Vagina (tissue), 2 donors: ENCODE data around the gene RASSF8. TPM values are rescaled to one million over a fixed set of nuclear protein-coding genes. Genes with fewer than 3 reads are reported as not detected.

Source experiments
- DNase-seq, 2 donors: peaks; one replicate each; pipeline ENCODE4 v3.0.0-alpha.2; 2017; ENCODE audit errors: extremely low spot score in 2 of 2
- H3K27ac ChIP-seq: fragments of 200-600 bp; sonication (generic); one replicate; pipeline ENCODE4 v1.5.1; 2019
- H3K27me3 ChIP-seq: fragments of 200-600 bp; sonication (generic); one replicate; pipeline ENCODE4 v1.5.1; 2019
- H3K36me3 ChIP-seq, 2 donors: fragments of 200-600 bp; sonication (generic); one replicate each; pipeline ENCODE4 v1.5.1; 2017 to 2019
- H3K4me1 ChIP-seq: fragments of 200-600 bp; sonication (generic); one replicate; pipeline ENCODE4 v1.5.1; 2019
- H3K4me3 ChIP-seq, 2 donors: fragments of 200-600 bp; sonication (generic); 1 replicate in 1 of 2; 2 replicates in 1 of 2; pipeline ENCODE4 v1.5.1; 2016 to 2019
- H3K9me3 ChIP-seq: fragments of 200-600 bp; sonication (generic); one replicate; pipeline ENCODE4 v1.5.1; 2019
- CTCF ChIP-seq, 3 experiments: fragments of 450-650 bp in 2 of 3; fragments of 200-600 bp in 1 of 3; sonication (generic) in 1 of 3; IDR thresholded peaks; one replicate each; pipeline ENCODE4 v1.5.1; 2017 to 2019; ENCODE audit warnings: antibody characterized with exemption in 3 of 3, mild to moderate bottlenecking in 2 of 3, moderate library complexity in 2 of 3
- POLR2A ChIP-seq, 2 donors: fragments of 450-650 bp; IDR thresholded peaks; one replicate each; pipeline ENCODE4 v1.6.1; 2017; ENCODE audit warnings: antibody characterized with exemption in 2 of 2, mild to moderate bottlenecking in 2 of 2, moderate library complexity in 2 of 2
- POLR2AphosphoS5 ChIP-seq, 2 donors: sonication (generic); formaldehyde crosslinking; IDR thresholded peaks; one replicate each; pipeline ENCODE4 v1.9.0; 2017; ENCODE audit warnings: antibody characterized with exemption in 2 of 2, mild to moderate bottlenecking in 2 of 2, low read depth in 1 of 2; ENCODE audit not compliant: insufficient read depth in 1 of 2
- intact Hi-C: fragments of 100-400 bp; cut with DNase I; formaldehyde crosslinking; loops from one replicate; pipeline ENCODE4 v1.15.1; 2023
- total RNA-seq: library from RNA; depleted of rRNA; stranded (reverse); fragments of >200 nt; gene quantifications from one replicate; pipeline ENCODE4 v1.2.3, GENCODE V29; 2016

Gene RASSF8
- total RNA-seq, 1 donor from 2014 or later, result 68.5 TPM

GRCh38 chr12:25986180-25986579, 27.7 kb downstream of the RASSF8 start:
- Histone ChIP-seq H3K4me3 (no peak overlapping the region), H3K27ac (no peak overlapping the region), H3K9me3 (no peaks in the 10 kb centered on the region), H3K27me3 (no peaks in the 10 kb centered on the region), H3K4me1 (peaks cover 39% of the 10 kb centered on the region), H3K36me3 (no peaks in the 10 kb centered on the region)
- DNase-seq, result no peak
- TF ChIP-seq CTCF (IDR thresholded peaks at IDR 0.05) (no peak), POLR2A (IDR thresholded peaks at IDR 0.05) (no peak), POLR2AphosphoS5 (IDR thresholded peaks at IDR 0.05; ENCODE audit: insufficient read depth in 1 of 2, low read depth in 1 of 2) (no peak)
- intact Hi-C loops, result no loop called here

- H3K27ac ChIP-seq, result no peak overlapping the region
- H3K36me3 ChIP-seq, result no peaks in the 10 kb centered on the region
- intact Hi-C loops, result no loop called here
- no peak overlapping the region for H3K4me3 ChIP-seq
- H3K27me3 ChIP-seq, result no peaks in the 10 kb centered on the region
- H3K9me3 ChIP-seq, result no peaks in the 10 kb centered on the region
- DNase-seq, result no peak
- TF ChIP-seq POLR2A (IDR thresholded peaks at IDR 0.05), result no peak
- TF ChIP-seq POLR2AphosphoS5 (IDR thresholded peaks at IDR 0.05; ENCODE audit: insufficient read depth in 1 of 2, low read depth in 1 of 2), result no peak
- TF ChIP-seq CTCF (IDR thresholded peaks at IDR 0.05), result no peak
- H3K4me1 ChIP-seq, result peaks cover 41% of the 10 kb centered on the region
Observed at GRCh38 chr12:25988505-25988904, 30.0 kb downstream of the RASSF8 start.

GRCh38 chr12:25990495-25990894, 32.0 kb downstream of the RASSF8 start:
- H3K27me3 ChIP-seq, result no peaks in the 10 kb centered on the region
- peaks cover 37% of the 10 kb centered on the region for H3K4me1 ChIP-seq
- H3K36me3 ChIP-seq, result no peaks in the 10 kb centered on the region
- TF ChIP-seq CTCF (IDR thresholded peaks at IDR 0.05) (no peak), POLR2AphosphoS5 (IDR thresholded peaks at IDR 0.05; ENCODE audit: insufficient read depth in 1 of 2, low read depth in 1 of 2) (no peak), POLR2A (IDR thresholded peaks at IDR 0.05) (no peak)
- no peak overlapping the region for H3K4me3 ChIP-seq
- no peak for DNase-seq
- no peak overlapping the region for H3K27ac ChIP-seq
- intact Hi-C loops, result no loop called here
- no peaks in the 10 kb centered on the region for H3K9me3 ChIP-seq

- no peak for TF ChIP-seq POLR2AphosphoS5 (IDR thresholded peaks at IDR 0.05; ENCODE audit: insufficient read depth in 1 of 2, low read depth in 1 of 2)
- no peak for TF ChIP-seq POLR2A (IDR thresholded peaks at IDR 0.05)
- TF ChIP-seq CTCF (IDR thresholded peaks at IDR 0.05), result no peak
- no peak overlapping the region for H3K4me3 ChIP-seq
- no peaks in the 10 kb centered on the region for H3K27me3 ChIP-seq
- intact Hi-C loops, result no loop called here
- H3K9me3 ChIP-seq, result no peaks in the 10 kb centered on the region
- DNase-seq, result no peak
- no peak overlapping the region for H3K27ac ChIP-seq
- H3K36me3 ChIP-seq, result no peaks in the 10 kb centered on the region
- H3K4me1 ChIP-seq, result peaks cover 47% of the 10 kb centered on the region
Observed at GRCh38 chr12:25992026-25992782, 33.7 kb downstream of the RASSF8 start.

GRCh38 chr12:25993901-25994651, 35.6 kb downstream of the RASSF8 start:
- H3K27ac ChIP-seq, result no peak overlapping the region

More at GRCh38 chr12:25993901-25994651, 35.6 kb downstream of the RASSF8 start:
- intact Hi-C loops, result no loop called here
- Histone ChIP-seq H3K4me1 (peaks cover 49% of the 10 kb centered on the region), H3K27me3 (no peaks in the 10 kb centered on the region), H3K36me3 (no peaks in the 10 kb centered on the region), H3K9me3 (no peaks in the 10 kb centered on the region), H3K4me3 (no peak overlapping the region)
- DNase-seq, result no peak
- TF ChIP-seq CTCF (IDR thresholded peaks at IDR 0.05) (no peak), POLR2AphosphoS5 (IDR thresholded peaks at IDR 0.05; ENCODE audit: insufficient read depth in 1 of 2, low read depth in 1 of 2) (no peak), POLR2A (IDR thresholded peaks at IDR 0.05) (no peak)
